LNCAP (cell line): ENCODE results near the gene SIM1.

Experiments used
- TF ChIP-seq, protein P1 (sequence below): fragments of 450-650 bp; IDR thresholded peaks from 2 replicates; pipeline ENCODE4 v1.5.1; 2017; ENCODE audit warnings: mild to moderate bottlenecking

SIM1 gene, protein sequence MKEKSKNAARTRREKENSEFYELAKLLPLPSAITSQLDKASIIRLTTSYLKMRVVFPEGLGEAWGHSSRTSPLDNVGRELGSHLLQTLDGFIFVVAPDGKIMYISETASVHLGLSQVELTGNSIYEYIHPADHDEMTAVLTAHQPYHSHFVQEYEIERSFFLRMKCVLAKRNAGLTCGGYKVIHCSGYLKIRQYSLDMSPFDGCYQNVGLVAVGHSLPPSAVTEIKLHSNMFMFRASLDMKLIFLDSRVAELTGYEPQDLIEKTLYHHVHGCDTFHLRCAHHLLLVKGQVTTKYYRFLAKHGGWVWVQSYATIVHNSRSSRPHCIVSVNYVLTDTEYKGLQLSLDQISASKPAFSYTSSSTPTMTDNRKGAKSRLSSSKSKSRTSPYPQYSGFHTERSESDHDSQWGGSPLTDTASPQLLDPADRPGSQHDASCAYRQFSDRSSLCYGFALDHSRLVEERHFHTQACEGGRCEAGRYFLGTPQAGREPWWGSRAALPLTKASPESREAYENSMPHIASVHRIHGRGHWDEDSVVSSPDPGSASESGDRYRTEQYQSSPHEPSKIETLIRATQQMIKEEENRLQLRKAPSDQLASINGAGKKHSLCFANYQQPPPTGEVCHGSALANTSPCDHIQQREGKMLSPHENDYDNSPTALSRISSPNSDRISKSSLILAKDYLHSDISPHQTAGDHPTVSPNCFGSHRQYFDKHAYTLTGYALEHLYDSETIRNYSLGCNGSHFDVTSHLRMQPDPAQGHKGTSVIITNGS

DNA sequence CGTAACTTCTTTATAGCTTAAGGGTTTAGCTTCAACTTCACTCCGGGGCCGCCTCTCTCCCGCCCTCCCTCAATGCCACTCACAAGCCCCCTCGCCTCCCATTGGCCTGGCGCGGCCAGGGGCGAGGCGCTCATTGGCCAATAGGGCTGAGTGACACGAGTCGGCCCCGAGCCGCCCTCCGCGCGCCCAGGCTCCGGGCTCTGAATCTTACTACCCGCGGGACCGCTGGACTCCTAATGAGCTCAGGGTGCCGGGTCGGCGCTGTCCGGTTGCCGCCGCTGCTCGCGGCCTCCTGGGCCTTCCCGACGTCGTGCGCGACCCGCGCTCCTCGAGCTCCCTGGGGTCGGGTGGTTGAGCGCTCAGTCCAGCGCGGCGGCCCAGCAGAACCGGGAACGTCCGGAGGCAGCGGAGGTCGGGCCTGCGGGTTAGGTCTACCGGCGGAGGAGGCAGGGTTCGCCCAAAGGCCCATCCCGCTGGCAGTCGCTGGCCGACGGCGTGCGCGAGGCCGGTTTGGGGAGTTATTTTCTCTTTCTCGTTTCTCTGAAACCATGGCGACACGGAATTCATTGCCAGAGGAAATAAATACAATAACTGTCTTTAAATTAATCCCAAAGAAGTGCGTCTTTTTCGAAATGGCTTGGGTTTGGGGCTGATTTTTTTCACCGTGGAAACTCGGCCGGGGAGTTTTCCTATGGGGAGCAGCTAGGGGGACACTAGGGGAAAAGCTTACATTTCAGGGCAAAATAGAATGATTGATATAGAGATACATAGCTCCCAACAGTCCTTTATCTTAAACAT is at the start of gene SIM1:
Gene SIM1 (minus strand): TSS at position 19 of the 798 bp plus-strand sequence. CDS start 1,453 bp downstream, outside the sequence.
- TF ChIP-seq, protein P1, sequence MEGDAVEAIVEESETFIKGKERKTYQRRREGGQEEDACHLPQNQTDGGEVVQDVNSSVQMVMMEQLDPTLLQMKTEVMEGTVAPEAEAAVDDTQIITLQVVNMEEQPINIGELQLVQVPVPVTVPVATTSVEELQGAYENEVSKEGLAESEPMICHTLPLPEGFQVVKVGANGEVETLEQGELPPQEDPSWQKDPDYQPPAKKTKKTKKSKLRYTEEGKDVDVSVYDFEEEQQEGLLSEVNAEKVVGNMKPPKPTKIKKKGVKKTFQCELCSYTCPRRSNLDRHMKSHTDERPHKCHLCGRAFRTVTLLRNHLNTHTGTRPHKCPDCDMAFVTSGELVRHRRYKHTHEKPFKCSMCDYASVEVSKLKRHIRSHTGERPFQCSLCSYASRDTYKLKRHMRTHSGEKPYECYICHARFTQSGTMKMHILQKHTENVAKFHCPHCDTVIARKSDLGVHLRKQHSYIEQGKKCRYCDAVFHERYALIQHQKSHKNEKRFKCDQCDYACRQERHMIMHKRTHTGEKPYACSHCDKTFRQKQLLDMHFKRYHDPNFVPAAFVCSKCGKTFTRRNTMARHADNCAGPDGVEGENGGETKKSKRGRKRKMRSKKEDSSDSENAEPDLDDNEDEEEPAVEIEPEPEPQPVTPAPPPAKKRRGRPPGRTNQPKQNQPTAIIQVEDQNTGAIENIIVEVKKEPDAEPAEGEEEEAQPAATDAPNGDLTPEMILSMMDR: no peak

DNA sequence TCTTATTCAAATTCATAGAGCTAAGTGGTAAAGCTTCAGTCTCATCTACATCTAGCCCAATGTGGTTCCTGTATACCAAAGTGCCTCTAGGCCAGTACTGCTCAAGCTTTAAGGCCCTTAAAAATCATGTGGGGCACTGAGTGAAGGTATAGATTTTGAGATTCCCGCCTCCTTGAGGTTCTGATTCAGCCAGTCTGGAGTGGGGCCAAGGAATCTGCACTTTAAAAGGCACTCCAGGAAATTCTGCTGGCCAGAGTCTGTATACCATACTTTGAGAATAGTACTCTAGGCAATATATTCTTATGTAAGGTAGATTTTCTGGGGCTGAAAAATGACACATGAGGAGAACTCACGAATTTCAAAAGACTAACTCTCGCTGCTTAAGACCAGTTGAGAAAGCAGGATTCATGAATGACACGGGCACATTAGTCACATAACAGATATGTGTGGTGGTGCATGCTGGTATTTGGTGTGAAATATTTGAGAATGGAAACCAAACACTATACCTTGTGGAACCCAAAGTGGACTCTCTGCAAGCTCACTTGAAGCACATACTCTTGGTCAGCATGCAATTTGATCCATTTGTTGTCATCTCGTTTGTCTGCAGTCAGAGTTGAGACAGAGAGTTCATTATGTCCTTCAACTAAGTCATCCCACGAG is 47.6 kb upstream of the SIM1 start:
- TF ChIP-seq, protein P1: no peak

DNA sequence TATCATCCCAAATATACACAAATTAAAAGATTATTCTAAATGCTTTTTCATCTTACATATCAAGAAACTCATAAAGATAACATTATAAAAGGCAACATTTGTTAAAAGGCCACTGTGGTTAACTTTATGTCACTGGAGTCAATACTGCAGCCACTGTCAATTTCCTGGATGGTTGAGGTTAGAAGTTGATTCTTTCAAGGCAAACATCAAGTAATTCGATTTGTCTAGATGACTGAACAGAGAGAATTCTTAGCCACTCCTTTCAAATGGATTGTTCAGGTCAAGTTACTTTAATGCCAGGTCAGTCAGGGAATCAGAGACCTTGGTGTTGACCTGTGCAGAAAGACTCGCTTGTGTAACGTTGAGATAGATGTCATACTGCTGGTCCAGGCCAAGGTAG is 44.4 kb upstream of the SIM1 start:
- TF ChIP-seq, protein P1: no peak

DNA sequence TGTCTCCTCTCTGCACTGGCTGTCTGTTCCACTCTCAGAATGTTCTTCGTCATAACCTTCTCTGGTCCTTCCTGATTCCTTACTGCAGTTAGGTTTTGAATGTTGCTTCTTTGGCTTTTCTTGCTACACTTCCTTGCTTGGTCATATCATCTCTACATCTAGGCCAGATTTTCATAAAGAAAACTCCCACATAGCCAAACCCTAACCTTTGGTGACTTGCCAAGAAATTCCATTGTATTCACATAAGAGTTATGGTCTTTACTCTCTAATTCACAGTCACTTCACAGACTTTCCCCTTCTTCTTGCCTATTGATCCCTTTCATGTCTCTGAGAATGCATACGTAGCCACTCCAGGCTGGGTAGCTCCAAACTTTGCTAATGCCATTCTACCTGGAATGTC is 41.9 kb upstream of the SIM1 start:
- TF ChIP-seq, protein P1: no peak

DNA sequence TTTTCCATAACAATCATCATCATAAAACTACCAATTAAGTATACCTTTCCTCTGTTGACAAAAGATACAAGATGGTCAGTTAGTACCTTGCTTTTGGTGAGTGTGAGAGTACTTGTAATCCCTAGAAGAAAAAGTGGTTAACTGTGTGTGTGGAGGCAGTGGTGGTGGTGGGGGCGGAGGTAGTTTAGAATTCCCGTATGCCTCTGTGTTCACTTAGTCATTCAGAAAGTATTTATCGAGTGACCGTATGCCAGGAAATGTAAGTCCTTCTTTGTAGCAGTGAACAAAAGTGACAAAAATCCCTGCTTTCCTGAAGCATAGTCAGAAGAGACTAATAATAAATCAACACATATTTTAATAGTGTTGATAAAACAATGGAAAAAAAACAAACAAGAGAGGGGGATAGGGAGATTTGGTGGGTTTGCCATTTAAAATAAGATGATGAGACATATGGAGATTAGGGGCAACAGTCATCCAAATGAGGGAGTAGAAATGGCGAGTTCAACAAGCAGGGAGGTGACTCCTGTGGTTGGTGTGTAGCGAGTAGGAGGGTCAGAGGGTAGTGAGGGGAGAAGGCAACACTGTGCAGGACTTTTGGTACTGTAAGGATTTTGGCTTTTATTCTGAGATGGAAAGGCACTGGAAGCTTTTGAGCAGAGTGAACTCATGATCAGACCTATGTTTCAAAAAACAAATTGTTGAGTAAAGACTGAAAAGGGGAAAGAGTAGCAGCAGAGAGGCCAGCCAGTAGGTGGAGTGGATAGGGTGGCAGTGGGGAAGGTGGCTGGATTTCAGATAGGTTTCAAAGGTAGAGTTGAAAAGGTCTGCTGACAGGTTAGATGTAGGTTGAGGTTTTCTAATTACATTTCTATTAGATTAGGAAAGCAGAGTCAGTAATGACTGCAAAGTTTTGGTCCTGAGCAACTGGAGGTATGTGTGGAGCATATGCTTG is 40.3 kb upstream of the SIM1 start:
- TF ChIP-seq, protein P1: no peak

DNA sequence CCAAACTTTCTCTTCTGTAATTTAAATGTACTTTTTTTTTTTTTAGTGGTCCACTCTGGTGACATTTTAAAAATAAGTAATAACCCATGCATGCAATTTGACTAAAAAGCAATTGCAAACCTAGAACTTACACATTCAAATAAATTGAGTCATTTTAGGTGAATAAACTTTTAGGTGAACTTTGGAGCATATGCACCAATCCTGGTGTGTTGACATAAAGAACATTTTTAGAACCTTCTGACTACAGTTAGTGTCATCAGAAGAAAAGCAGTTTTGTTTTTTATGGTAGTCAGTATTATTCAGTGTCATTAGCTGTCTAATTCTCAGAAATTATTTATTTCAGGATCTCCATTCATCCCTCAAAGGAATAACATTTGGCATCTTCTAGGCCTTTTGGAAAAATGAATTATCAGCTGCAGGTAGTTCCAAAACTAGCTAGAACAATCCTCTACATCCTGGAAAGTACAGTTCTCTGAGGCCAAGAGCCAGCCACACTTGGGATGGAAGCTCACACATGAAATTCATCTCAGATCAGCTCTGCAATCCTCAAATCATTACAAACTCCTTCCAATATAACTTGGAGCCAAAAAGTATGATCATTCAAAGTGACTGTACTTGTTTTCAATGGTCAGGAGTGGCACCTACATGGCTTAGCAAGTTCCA is 38.5 kb upstream of the SIM1 start:
- TF ChIP-seq, protein P1: no peak
